ENCODE measurements around the gene NDC80.

- TF ChIP-seq EP300 (IDR thresholded peaks at IDR 0.05; ENCODE audit: low read length) (no peak), GABPB1 (CRISPR knock-in tag; IDR thresholded peaks at IDR 0.05) (no peak), ETV1 (tag; conservative IDR thresholded peaks at IDR 0.05; ENCODE audit: low read depth) (no peak), NFXL1 (CRISPR knock-in tag; IDR thresholded peaks at IDR 0.05) (no peak)
These were observed 12.1 kb upstream of the NDC80 start for GRCh38 chr18:2559249-2559648.

All from K562 (cell line).